NCI-H1417 treated with DMSO at 0.1 percent for 48 hours (cell line): Measurements from ENCODE around the gene TP63.
"Not testable (repeated sequence)": the region's sequence is repeated elsewhere in the genome, so short reads cannot be mapped to it uniquely, and the experiment has no call there.

Source experiments
- DNase-seq: peaks from one replicate; lab custom pipeline; 2025; lab: John Stamatoyannopoulos, UW

Gene TP63

DNA sequence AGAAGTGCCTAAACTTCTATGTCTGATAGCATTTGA is at the start of gene TP63:
TP63 (plus strand) TSS at position 17 of the 36 bp plus-strand sequence. CDS start 127 bp downstream, outside the sequence.
- DNase-seq, result no peak

DNA sequence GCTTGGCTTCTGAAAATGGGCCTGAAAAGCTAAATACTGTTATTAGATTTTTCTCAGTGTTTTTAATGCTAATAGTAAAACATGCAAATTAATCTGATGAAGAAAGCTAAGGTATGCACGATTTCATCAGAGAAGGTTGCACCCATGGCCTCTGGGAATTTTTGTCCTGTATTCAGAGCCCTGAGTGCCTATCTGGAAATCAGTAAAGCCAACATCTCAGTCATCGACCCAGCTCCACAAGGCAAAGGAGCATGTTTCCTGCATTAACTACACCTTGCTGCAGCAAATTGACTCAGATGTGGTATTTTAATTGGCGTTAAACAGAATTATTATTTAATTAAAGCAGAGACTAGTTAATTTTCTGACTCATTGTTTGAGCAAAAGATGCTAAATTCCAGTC is 49.0 kb upstream of the TP63 start:
- DNase-seq, result no peak

DNA sequence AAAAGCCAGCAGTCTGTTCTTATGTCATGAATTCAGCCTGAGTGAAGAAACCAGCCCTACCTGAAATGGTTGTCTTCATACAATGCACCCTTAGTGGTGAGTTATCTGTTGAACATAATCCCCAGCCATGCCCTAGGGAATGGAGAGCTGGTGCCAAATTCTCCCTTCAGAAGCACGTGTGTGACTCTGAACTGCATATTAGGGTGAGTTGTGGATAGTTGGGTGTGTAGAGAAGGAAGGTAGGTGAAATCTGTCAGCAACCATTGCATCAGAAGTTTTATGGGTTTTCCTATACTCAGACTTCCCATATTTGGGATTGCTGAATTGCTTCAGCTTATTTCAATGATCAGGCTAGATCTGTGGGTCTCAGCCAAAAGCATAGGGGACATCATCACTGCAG is 46.5 kb upstream of the TP63 start:
- no peak for DNase-seq

DNA sequence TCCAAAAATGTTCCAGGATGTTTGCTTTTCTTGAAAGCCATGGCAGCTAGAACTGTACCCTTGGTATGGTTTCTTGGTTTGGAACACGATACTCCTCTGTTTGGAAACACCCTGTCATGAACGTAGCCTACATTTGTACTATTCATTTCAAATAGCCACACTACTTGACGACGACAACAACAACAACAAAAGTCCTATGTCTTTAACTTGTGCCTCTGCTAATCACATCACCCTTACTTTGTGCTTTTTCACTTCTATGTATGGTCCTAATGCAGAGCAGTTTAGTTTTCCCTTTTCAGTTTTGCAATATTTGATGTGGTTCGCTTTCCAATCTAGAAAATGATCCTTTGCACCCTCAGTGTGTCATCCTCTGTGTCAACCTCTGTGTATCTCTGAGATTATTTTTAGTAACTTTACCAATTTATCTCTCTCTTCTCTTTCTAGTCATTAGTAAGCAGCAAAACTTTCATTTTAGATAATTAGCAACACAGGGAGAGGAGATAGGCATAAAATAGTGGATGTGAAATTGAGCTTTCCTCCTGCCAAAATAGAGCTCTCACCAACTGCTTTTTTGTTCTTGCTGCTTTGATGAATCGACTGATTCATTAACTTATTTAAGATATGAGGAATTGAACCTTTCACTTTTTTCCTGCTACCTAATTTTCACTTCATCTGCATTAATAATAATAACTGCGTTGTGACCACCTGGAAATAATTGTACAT is 44.1 kb upstream of the TP63 start:
- DNase-seq, result no peak

DNA sequence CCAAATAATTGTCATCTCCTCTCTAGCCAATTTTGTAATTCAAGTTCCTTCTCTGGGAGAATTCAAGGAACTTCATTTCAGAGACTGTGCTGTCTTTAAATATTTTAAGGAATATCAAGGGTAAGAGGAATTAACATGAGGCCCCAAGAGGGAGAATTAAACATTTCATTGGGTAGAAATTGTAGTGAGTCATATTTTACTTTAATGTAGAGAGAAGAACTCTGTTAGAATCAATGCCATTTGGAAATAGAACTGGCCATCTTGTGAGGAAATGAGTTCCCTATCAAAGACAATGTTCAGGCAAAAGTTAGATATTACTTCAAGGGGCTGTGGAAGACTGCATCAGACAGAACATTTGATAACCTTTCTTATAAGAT is 43.5 kb upstream of the TP63 start:
- no peak for DNase-seq

GRCh38 chr3:189588070-189588469 is 43.1 kb upstream of the TP63 start:
- DNase-seq, result no peak

DNA sequence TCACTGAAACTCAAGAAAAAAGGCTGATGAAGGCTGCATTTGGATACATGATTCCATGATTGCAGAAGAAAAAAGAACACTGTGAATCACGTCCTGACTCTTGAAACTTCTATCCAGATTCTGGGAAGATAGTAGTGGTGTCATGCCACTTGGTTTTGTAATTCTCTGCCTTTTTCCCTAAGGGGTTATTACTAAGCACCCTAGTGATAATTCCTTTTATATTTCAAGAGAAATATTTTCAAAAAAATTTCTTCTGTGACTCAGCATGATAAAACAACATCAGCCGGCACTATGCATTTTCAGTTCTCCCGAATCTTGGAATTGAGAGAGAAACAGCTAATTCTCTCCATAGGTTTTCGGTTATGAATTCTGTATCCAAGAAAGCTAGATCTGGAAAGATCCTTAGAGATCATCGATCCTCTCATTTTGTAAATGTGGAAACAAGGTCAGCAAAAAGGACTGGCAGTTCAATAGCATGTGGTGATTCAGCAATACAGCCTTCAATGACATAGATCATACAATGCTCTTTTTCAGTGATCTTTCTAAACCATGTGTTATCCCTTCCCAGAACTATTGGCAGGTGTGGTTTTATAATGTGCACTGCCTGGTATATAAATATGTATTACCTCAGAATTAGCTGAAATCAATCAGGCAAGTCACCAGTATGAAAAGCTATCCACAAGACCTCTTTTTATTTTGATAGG is 42.6 kb upstream of the TP63 start:
- DNase-seq, result no peak

DNA sequence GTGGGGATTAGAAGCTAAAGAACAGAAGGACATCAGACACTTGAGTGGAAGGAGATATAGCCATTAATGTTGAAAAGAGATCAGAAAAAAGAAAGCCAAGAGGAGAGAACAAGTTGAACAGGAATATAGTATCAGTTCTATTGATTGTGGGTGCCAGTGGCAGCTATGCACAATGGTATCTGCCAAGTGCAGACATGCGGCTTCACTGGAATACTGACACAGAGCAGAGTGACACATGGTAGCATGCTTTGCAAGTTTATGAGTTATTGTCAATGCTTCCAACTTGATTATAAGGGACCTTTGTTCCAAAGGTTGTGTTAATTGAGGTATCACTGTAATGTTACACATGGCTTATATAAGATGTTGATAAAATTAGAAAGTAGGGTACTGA is 42.0 kb upstream of the TP63 start:
- DNase-seq, result no peak

GRCh38 chr3:189590223-189590622 is 41.0 kb upstream of the TP63 start:
- no peak for DNase-seq

- no peak for DNase-seq
These were observed 37.6 kb upstream of the TP63 start for GRCh38 chr3:189593581-189593980.

DNA sequence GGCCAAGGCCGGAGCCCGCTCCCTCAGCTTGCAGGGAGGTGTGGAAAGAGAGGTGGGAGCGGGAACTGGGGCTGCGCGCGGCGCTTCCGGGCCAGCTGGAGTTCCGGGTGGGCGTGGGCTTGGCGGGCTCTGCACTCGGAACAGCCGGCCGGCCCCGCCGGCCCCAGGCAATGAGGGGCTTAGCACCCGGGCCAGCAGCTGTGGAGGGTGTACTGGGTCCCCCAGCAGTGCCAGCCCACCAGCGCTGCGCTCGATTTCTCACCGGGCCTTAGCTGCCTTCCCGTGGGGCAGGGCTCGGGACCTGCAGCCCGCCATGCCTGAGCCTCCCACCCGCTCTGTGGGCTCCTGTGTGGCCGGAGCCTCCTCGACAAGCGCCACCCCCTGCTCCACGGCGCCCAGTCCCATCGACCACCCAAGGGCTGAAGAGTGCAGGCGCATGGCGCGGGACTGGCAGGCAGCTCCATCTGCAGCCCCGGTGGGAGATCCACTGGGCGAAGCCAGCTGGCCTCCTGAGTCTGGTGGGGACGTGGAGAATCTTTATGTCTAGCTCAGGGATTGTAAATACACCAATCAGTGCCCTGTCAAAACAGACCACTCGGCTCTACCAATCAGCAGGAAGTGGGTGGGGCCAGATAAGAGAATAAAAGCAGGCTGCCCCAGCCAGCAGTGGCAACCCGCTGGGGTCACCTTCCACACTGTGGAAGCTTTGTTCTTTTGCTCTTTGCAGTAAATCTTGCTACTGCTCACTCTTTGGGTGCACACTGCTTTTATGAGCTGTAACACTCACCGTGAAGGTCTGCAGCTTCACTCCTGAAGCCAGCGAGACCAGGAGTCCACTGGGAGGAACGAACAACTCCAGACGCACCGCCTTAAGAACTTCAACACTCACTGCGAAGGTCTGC is 34.9 kb upstream of the TP63 start:
- DNase-seq, result not testable (repeated sequence)

DNA sequence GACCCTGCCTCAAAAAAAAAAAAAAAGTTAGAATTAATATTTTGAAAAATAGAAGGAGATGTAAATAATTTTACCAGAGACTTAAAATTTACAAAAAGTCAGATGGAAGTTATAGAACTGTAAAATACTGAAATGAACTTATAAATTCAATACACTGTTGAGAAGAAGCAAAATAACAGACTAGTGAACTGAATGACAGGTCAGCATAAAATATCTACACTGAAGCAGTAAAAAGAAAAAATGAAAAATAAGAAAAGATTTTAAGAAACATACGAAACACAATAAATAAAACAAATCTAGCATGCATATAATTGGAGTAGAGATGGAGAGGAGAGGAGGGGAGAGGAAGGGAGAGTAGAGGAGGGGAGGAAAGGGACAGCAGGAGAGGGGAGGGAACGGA is 33.3 kb upstream of the TP63 start:
- DNase-seq, result no peak

- no peak for DNase-seq
These were observed 32.5 kb upstream of the TP63 start for GRCh38 chr3:189598530-189599225.

GRCh38 chr3:189602471-189602870 is 28.7 kb upstream of the TP63 start:
- DNase-seq, result peak; percentile 50

- no peak for DNase-seq
These were observed 25.5 kb upstream of the TP63 start for GRCh38 chr3:189605717-189606116.

GRCh38 chr3:189606774-189607173 is 24.4 kb upstream of the TP63 start:
- no peak for DNase-seq

GRCh38 chr3:189612641-189613040 is 18.5 kb upstream of the TP63 start:
- not testable (repeated sequence) for DNase-seq

DNA sequence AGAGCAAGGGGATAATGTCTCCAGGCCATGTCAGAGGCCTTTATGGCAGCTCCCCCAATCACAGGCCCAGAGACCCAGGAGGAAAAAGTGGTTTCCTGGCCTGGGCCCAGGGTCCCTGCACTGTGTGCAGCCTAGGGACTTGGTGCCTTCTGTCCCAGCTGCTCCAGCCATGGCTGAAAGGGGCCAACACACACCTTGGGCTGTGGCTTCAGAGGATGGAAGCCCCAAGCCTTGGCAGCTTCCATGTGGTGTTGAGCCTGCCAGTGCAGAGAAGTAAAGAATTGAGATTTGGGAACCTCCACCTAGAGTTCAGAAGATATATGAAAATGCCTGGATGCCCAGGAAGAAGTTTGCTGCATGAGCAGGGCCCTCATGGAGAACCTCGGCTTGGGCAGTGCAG is 18.1 kb upstream of the TP63 start:
- DNase-seq, result no peak

- DNase-seq, result no peak
These were observed 9.1 kb upstream of the TP63 start for GRCh38 chr3:189621948-189622603.

- no peak for DNase-seq
These were observed 8.6 kb upstream of the TP63 start for GRCh38 chr3:189622629-189623028.

GRCh38 chr3:189624130-189624529 is 7.1 kb upstream of the TP63 start:
- DNase-seq, result no peak

DNA sequence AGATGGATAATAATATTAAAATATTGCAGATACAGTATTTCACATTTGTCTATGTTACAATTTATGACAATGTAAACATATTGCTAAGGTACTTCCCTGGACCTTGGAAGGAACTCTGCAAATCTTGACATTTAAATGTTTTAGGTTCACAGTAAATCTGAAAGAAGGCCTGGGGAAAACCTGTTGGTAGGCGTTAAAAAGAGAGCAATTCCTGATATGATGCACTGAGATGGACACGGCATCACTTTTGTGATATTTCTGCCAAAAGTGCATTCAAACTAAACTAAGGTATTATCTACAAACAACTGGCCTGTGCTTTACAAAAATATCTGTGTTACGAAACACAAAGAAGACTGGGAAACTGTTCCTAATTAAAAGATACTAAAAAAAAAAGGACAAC is 6.1 kb upstream of the TP63 start:
- DNase-seq, result no peak
